DMS53 treated with DMSO at 0.1 percent for 48 hours (cell line): ENCODE results near the gene SC5D.

Source experiments
- DNase-seq: peaks from one replicate; lab custom pipeline; 2025; ENCODE audit not compliant: unreplicated experiment; lab: John Stamatoyannopoulos, UW

The SC5D gene

DNA sequence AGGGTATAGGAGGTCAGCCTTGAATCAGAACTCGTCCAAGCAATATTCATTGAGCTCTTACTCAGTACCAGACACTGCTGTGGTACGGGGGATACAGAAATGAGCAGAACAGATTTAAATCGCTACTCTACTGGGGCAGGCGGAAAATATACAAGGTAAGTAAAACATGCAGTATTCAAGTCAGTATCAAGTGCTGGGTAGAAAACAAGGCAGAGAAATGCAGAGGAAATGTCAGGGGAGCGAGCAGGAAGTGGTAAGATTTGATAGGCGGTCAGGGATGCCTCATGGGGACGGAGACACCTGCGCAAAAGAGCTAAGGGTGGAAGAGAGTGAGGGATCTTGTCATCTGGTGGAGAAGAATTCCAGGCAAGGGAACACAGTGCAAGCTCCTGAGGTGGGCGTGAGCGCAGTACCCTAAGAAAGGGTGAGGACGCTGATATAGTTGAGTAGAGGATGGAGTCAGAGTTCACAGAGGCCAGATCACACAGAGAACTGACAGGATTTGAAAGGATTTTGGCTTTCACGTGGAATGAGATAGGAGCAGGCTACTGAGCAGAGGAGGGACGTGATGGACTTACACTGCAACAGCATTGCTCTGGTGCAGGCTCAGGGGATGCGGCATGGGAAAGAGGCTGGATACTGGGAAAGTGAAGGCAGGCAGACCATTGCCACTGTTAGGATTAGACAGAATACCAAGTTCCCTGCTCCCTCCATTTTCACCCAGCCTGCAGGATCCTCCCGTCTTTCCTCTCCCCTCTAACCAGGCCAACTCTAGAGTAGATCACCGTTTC lies 35.8 kb downstream of the SC5D start:
- no peak for DNase-seq

DNA sequence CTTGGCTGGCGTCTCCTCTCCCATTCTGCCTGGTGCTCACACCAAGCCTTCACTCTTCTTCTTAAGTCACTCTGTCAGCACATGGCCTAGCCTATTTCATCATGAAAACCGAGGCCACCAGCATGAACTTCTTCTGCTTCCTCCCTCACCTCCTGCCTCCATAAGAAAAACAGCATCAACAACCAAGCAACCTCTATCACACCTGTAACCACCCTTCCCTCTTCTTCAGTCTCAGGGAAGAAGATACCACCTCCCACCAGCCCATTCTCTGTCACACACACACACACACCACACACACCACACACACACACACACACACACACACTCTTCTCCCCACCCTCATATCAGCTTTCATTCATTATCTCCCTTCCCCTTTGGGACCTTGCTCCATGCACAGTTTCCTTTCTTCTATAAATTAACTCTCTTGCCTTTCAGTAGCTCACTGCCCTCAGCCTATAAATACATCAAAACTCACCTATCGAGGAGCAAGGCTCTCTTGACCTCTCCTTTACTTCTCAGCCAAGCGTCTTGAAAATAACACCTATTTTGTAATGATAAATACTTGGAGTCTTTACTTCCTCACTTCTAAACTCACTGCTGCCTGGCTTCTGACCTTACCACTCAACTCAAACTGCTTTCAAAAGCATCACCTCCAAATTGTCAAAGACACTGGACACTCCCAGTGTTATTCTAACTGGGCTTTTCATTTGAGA lies 36.6 kb downstream of the SC5D start:
- no peak for DNase-seq

DNA sequence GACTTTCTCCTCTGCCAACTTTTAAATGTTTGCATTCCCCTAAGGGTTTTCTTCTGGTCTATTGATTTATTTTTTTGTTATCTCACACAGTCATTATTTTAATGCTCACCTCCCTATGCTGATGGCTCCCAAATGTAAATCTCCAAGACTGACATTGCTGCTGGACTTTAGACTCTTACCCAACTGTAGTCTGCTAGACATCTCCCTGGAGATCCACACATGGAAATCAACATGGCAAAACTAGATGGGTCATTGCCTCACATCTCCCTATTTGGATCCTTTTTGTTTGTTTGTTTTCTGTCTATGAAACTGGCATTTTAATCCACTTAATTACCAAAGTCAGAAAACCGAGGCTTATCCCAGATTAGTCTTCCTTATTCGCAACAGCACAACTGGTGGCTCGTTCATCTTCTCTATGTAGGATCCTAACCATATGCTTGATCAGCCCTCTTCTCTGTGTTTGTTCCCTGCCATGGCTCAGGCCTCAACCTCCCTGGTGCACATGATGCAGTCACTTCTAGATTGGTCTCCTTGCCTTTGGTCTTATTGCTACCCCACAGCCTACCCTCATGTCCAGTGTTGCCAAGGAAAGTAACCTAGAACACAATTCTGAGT lies 37.3 kb downstream of the SC5D start:
- DNase-seq = no peak

DNA sequence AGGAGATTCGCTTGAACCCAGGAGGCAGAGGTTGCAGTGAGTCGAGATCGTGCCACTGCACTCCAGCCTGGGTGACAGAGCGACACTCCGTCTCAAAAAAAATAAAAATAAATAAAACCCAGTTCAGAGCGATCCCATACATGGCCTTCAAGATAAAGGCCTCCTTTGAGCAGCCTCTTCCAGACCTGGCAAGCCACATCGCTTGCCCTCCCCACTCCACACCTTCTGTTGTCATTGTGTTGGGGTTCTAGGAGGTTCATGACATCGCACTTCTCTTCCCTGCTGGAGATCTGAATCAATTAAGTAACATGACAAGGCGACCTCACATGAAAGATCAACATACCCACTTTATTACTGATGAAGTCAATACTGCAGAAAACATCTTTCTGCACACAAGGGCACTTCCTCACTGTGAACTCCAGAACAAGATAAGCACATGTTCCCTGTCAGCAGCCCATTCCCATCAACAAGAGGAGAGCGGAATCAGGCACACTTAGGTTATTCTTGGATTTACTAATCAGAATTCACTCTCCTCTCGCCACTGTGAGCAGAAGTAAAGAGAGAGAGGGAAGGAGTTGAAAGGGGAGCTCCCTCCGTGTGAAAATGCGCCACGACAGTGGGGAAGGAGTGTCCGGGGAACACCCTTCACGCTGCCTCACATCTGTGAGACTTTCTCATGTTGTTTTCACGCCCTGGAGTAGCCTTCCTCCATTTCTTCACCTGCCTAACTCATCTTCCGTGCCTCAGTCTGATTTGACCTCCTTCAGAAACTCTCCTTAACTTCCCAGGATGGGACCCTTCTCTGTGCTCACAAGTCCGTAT lies 38.3 kb downstream of the SC5D start:
- DNase-seq = no peak

DNA sequence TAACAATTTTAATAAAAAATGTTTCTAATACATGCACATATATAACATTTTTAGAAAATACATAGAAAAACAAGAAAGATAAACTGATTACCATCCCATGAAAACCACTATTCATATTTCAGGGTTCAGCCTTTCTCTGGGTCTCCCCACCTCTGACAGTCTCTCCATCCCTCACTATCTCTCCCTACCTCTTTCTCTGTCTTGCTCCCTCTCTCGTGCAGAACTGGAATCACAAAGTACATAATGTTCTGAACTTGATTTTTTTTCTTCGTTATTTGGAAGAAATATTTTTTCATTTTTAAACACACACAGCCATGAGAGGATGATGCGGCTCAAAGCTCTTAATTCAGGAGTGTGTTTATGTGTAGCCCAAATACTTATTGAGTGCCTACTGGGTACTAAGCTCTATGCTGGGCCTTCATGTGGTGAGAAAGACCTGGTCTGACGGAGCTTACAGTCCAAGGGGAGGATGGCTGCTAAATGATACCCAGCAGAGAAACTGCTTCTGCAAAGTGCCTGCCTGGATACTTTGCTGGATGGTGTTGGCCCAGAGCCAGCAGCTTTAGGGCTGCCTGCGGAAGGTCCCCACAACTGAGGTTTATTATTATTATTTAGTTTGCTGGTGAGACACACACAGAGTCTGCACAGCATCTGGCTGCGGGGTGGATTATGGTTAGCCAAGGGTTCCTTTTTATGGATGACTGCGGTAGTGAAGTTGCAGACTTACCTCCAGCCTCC lies 42.6 kb downstream of the SC5D start:
- no peak for DNase-seq

DNA sequence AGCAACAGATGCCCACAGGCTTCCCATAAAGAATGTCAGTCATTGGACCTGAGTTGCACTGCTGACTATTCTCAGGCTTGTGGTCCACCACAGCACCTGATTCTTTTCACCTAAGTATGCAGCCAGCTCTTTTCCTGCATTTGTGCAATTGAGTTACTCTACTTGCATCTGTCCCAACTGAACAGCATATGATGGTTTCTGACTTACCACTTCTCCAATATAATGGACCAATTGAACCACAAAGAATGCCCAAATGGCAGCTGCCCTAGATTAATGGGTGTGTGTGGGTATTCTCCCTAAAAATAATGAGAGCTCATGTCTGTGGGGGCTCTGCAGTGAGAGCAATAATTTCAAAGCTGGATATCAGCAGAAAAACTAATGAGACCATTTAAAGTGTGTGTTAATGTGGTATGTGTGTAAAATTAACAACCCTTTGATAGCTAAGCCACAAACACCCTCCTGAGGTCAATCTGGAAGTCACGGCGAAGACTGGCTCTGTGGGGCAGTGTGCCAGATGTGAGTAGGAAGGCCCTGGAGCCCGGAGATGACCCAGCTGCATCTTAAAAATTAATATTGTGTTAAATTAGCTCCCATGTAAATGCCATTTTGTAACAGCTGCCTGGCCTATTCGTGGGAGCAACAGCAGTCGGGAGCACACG lies 43.8 kb downstream of the SC5D start:
- no peak for DNase-seq

DNA sequence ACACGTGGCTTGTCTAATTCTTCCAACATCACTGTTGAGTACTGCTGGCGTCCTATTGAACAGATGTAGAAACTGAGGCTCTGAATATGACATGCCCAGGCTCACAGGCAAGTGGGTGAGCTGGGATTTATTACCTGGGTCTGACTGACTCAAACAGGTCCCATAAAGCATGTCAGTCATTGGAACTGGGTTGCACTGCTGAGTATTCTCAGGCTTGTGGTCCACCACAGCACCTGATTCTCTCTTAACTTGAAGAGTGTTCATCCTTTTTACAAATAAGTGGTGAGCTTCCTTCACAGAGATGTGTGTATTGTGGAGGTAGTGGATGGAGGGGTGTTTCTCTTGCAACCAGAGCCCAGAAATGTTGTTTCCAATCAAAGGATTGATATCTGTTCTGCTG lies 44.5 kb downstream of the SC5D start:
- DNase-seq = no peak

DNA sequence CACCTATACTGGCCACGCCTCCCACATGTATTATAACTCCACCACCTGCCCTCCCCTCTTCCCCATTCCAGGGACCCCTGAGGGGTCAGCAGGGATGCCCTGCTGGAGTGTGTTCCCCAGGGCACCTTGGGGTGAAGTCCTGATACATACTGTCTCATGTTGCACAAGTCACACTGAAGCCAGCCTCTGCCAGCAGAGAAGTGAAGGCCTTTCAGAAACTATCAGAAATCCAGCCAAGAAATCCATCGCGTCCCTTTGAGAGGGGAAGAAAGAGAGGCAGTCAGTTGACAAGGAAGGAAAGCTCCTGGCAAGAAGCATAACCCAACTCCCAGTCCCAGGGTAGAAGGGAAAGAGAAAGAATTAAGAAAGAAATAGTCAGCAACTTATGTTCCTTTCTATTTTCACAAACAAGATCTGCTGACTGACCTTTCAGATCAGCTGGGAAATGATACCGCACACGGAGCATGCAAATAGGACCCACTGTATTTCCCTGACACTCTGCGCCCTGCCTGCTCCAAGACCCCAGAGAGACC lies 45.2 kb downstream of the SC5D start:
- DNase-seq = no peak

DNA sequence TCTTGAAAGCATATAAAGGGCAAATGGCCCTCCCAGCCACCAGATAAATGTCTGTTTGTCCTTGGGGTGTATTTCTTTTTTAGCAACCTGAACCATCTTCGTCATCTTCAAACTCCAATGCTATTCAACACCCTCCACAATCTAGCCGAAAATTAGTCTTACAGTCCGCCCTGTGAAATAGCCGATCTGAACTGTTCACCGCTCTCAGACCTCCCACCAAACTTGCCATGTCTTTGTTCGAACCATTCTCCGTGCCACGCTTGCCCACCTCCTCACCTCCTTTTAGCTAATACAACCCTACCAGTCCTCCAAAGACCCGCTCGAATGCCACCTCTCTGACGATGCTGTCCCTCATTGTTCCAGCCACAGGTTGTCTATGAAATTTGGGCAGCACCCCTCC lies 46.0 kb downstream of the SC5D start:
- no peak for DNase-seq

DNA sequence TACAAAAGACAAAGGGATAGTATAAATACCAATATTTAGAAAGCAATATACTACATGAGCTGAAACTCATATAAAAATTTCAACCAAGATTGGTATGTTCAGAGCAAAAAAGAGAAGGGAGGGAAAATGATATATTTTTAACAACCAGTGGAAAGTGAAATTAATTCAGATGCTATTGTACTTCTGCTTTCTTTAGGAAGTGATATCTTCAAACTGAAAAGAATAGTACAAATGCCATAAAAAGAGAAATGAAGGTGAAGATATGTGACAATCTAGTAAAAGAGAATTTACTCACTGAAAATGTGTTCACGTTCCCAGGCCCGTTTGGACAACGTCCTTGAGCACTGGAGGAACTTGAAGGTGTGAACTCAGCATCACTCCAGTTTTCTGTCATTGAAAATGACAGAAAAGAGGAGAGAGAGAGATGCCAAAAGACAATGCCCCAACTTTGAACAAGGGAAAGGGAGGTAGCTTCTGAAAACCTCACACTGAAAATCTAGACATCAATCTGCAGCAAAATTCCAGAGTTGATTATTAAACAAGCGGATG lies 47.5 kb downstream of the SC5D start:
- no peak for DNase-seq

DNA sequence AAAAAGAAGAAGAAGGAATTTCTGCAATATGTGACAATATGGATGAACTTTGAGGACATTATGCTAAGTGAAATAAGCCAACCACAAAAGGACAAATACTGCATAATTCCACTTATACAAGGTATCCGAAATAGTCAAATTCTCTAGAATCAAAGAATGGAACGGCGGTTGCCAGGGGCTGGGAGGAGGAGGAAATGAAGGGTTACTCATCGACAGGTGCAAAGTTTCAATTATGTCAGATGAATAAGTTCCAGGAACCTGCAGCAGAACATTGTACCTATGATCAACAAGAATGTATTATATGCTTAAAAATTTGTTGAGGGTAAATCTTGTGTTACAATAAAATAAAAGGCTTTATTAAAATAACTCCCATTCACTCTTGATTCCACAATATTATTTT lies 49.0 kb downstream of the SC5D start:
- DNase-seq = peak; percentile 58

DNA sequence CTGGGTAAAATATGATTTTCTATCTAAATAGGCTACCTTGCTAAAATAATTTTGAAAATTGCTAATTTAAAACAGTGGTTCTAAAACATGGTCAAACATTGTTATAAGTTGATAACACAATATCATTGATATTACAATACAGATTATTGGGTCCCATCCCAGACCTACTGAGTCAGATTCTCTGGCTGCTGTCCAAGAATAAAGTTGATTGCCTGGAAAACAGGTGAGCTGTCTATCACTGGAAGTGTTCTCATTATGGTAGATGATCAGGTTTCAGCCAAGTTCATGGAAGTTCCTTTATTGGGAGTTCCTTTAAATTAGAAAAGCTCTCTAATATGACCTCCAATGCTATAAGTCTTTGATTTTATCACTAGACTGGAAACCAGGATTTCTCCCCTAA lies 52.3 kb downstream of the SC5D start:
- no peak for DNase-seq

DNA sequence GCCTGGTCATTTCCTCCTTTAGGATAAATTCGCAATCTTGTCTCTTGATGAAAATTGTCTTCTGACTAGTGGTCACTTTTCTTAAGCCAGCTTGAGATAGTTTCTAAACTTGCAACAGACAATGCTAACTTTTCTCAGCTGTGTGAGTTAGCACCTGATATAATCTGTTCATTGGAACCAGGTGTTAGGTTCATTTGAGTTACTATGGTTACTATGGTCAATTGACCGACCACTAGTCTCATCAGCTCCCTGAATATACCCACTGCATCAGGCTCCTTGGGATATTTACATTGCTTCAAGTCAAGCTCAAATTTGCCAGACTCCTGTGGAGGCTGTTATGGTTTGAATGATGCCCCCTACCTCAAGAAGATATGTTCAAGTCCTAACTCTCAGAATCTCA lies 54.5 kb downstream of the SC5D start:
- DNase-seq = no peak

DNA sequence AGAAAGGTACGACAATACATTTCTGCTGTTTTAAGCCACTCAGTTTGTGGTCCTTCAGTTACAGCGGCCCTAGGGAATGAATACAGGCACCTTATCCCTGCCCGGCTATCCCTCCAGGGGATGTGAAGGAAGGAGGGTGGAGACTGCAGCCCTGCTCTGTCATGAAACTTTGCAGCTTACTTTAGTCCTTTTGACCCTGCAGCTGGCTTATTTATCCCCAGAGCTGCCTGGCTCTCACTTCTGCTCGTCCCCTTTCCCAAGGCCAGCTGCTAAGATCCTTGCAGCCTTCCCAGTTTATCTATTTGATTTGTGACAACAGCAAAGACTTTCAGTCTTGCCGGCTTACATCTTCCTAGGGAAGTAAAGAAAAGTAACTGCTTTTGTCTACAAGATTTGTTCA lies 55.2 kb downstream of the SC5D start:
- DNase-seq = no peak

DNA sequence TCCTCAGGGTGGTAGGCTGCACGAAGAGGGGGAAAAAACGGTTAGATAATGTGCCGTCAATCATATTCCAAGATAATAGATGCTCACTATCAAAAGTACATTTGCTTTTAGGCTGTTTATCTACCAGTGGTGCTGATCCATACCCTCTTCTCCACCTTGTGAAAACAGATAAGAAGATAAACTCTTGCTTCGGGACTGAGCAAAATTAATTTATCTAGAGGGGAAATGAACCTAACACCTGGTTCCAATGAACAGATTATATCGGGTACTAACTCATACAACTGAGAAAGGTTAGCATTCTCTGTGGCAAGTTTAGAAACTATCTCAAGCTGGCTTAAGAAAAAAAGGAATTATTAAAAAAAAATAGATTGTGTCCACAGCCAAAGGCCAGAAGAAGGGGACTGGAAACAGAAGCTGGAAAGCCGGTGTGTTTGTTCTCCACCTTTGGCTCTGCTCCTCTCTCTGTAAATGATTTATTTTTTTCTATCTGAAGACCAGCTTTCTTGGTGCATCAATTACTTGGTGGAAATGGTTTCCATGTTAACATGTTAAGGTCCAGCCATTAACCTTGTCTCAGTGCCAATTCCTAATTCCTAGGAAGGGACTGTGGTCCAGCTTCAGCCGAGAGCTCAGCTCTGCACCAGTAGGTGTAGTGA lies 55.8 kb downstream of the SC5D start:
- DNase-seq = no peak

DNA sequence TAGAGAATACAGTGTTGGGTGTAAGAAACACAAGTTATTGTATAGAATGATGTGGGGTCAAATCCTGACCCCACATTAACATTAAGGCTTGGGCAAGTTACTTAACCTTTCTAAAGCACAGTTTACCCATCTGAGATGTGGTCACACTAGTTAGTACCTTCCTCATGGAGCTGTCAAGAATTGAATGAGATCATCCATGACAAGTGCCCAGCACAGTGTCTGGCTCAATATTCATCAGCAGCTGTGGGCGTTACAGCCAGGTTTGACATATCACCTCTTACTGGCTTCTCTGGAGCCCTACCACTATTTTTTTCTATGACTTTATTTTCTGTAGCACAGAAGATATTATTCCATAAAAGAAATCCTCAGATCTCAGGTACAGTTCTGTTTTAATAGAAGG lies 57.2 kb downstream of the SC5D start:
- no peak for DNase-seq

DNA sequence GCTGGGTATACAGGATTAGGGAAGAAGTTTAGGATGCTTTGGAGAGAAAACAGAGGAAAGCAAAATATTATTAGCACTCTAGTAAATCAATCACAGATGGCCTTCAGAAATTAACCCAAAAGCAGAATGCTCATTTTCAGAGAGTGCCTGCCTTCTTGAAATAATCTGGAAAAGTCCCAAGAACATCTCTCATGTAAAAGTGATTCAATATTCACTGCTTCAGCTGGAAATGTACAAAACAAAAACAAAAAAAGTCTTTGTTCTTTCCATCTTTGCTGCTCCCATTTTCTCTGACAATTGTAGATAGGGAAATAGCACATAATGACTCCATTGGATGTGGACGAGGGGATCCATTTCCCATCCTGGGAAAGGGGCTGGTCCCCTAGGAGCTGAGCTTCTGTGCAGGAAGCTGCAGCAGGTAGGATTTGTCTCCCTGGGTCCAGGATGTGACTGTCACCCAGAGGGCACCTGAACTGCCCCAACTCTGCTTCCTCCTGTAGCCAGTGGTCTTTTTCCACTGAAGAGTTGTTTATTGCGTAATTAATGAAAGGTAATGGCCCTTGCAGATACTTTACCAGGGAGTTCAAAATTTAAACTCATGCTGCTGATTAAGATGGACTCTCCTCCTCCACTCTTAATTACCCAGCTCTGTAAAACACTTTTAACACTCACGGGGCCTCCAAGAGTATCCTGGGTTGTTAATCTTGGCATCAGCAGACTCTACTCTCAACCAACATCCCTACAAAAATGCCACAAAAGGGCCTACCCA lies 57.9 kb downstream of the SC5D start:
- DNase-seq = no peak

DNA sequence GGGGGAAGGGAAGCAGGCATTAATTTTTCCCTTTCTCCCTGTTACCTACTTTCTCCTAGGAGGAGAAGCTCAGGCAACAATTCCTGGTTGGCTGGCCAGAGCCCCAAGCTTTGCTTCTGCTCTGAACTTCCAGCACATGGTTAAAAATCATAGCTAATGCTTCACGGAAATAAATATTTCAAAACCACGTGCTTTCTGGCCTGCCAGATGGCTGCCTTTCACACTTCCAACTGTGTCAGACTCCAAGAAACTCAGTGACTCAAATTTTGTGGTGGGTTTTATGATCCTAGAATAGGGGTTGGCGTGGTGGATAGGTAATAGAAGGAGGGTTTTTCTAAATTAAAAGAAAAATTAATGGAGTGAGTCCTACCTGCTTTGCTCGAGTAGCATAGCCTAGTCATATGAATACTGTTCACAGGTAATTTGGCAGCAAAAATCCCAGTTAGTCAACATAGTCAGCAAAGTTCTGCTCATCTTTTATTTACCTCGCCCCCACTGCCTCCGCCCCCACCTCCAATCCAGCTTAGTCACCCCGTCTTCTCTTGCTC lies 58.6 kb downstream of the SC5D start:
- no peak for DNase-seq
